ENCODE results near the gene ADK. TPM values are rescaled to one million over a fixed set of nuclear protein-coding genes. Genes with fewer than 3 reads are reported as not detected.

The ADK gene
- total and polyA plus RNA-seq, 2 of the 4 experiments (the other 2 are of a cell fraction), result 30.6 to 40.9 TPM

DNA sequence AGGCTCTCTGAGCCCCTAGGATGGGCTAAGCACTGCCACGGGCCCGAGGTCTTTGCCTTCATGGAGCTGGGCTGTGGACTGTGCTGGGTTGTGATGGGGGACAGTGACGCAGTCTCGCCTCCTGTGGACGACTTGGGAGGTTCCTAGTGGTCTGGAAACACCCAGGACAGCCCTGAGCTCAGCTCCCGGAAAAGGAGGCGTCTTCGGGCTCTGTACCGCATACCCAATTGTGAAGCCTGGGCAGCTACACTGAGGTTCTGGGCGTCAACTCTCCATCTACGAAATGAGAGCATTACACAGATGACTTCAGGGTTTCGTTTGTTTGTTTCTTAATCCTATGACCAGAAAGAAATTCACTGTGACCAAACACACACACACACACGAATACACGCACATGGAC is 595.8 kb downstream of the ADK start:
- no TSS peak for BruUV-seq (replicated peaks)
- H4K5ac ChIP-seq (ENCODE audit: low read depth, low read length), result no peak overlapping the region

More for the DNA sequence above, 595.8 kb downstream of the ADK start:
- Histone ChIP-seq H2BK15ac (ENCODE audit: low read depth, low read length) (no peak overlapping the region), H3K4me1 (ENCODE audit: control insufficient read depth, insufficient read depth, low read length) (no peaks in the 10 kb centered on the region), H2AK5ac (ENCODE audit: low read depth, low read length) (no peak overlapping the region), H3K18ac (ENCODE audit: low read depth, low read length) (no peak overlapping the region), H3K4ac (ENCODE audit: low read depth, low read length) (no peak overlapping the region), H4K8ac (ENCODE audit: low read depth in 2 of 2, low read length in 2 of 2) (no peak overlapping the region), H2BK5ac (ENCODE audit: low read depth, low read length, poor library complexity, severe bottlenecking) (no peak overlapping the region), H3K23ac (ENCODE audit: low read depth, low read length) (no peak overlapping the region), H3K36me3 (ENCODE audit: control insufficient read depth, insufficient read depth, low read length) (no peaks in the 10 kb centered on the region), H4K20me1 (ENCODE audit: insufficient read depth, low read length) (no peaks in the 10 kb centered on the region), H2BK120ac (ENCODE audit: low read depth, low read length) (no peak overlapping the region), H3K9ac (ENCODE audit: low read depth, low read length) (no peak overlapping the region), H4K91ac (ENCODE audit: insufficient read depth, low read depth, low read length) (no peak overlapping the region), H3K56ac (ENCODE audit: extremely low read depth, insufficient read depth, low read length) (no peak overlapping the region), H3K27me3 (ENCODE audit: control insufficient read depth, insufficient read depth, low read length) (no peaks in the 10 kb centered on the region), H3K79me1 (ENCODE audit: low read depth in 1 of 2, low read length in 2 of 2) (no peaks in the 10 kb centered on the region), H2AK9ac (replicated peaks; ENCODE audit: low read depth, low read length, poor library complexity) (no peak overlapping the region), H3K4me2 (ENCODE audit: low read depth, low read length) (no peak overlapping the region), H3K4me3 (ENCODE audit: insufficient read depth, low read depth, low read length) (no peak overlapping the region), H2AFZ (replicated peaks; ENCODE audit: low read length, poor library complexity) (no peak overlapping the region), H3K14ac (replicated peaks; ENCODE audit: low read depth, low read length) (no peak overlapping the region), H3K9me1 (ENCODE audit: insufficient read depth, low read length) (peaks cover 6% of the 10 kb centered on the region; the same call in 1 of the 2 replicates), H3K9me3 (ENCODE audit: control insufficient read depth, insufficient read depth, low read length) (no peaks in the 10 kb centered on the region), H3K27ac (ENCODE audit: insufficient read depth, low read length) (no peak overlapping the region), H2BK20ac (ENCODE audit: low read depth, low read length) (no peak overlapping the region)
- DNase-seq, result no peak
- no peak for ATAC-seq (ENCODE audit: low read depth)
- POLR2A ChIA-PET (ENCODE audit: unreplicated experiment), result no interaction called here
- in situ Hi-C loops (cut with MboI; ENCODE audit: low sequenced_read_pairs) (no loop called here), dilution Hi-C loops (cut with HindIII; ENCODE audit: low sequenced_read_pairs, unreplicated experiment) (no loop called here), intact Hi-C loops (cut with micrococcal nuclease) (no loop called here)
- TF ChIP-seq CHD1 (IDR thresholded peaks at IDR 0.05; ENCODE audit: low read depth, low read length) (no peak), FOS (IDR thresholded peaks at IDR 0.05; ENCODE audit: low read depth, low read length) (no peak)
- CTCF ChIA-PET, result no interaction called here
- WGBS, 2 experiments (ENCODE audit: extremely low coverage in 2 of 2, insufficient read length in 1 of 2), result 100% methylated on average over 4 of the region's 14 CpGs; no CpG with 5 or more reads in 1 of the 2 experiments

All from IMR-90 (cell line).